ENCODE results near the gene S100A3. TPM values are rescaled to one million over a fixed set of nuclear protein-coding genes. Genes with fewer than 3 reads are reported as not detected.

S100A3 gene
- polyA plus RNA-seq, 1 of the 3 experiments (the other 2 are of a cell fraction) = 11.8 TPM

DNA sequence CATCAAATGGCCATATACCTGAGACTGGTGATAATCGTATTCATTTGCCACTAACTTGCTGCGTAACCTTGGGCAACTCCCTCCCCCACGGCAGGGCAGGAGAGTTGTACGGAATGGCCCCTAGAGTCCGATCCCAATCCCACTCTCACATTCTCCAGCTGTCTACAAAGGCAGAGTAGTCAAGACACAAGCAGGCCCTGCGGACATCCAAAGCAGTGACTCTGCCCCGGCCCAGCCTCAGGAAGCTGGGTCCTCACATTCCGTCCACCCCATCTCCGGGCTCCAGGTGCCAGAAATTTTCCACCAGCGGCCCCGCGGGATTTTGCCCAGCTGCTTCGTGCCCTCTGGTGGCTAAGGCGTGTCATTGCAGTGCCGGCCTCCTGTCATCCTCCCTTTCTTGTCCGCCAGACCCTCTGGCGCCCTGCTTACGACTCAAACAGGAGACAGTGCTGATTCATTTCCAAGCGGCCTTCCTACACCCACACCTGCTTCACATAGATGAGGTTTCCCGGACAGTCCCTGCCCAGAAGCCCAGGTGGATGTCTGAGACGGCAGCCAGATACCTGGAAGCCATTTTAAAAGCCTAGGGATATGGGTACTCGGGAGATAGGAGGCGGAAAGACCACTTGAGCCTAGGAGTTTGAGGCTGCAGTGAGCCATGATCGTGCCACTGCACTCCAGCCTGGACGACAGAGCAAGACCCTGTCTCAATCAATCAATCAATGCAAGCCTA, 19.5 kb upstream of the S100A3 start (continued):
- TF ChIP-seq, protein P1, sequence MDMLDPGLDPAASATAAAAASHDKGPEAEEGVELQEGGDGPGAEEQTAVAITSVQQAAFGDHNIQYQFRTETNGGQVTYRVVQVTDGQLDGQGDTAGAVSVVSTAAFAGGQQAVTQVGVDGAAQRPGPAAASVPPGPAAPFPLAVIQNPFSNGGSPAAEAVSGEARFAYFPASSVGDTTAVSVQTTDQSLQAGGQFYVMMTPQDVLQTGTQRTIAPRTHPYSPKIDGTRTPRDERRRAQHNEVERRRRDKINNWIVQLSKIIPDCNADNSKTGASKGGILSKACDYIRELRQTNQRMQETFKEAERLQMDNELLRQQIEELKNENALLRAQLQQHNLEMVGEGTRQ (IDR thresholded peaks at IDR 0.05; ENCODE audit: borderline replicate concordance, low read depth, low read length) = no peak
- TF ChIP-seq, protein P2, sequence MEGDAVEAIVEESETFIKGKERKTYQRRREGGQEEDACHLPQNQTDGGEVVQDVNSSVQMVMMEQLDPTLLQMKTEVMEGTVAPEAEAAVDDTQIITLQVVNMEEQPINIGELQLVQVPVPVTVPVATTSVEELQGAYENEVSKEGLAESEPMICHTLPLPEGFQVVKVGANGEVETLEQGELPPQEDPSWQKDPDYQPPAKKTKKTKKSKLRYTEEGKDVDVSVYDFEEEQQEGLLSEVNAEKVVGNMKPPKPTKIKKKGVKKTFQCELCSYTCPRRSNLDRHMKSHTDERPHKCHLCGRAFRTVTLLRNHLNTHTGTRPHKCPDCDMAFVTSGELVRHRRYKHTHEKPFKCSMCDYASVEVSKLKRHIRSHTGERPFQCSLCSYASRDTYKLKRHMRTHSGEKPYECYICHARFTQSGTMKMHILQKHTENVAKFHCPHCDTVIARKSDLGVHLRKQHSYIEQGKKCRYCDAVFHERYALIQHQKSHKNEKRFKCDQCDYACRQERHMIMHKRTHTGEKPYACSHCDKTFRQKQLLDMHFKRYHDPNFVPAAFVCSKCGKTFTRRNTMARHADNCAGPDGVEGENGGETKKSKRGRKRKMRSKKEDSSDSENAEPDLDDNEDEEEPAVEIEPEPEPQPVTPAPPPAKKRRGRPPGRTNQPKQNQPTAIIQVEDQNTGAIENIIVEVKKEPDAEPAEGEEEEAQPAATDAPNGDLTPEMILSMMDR (IDR thresholded peaks at IDR 0.05) = peak; percentile 97
- TF ChIP-seq ELF1 (IDR thresholded peaks at IDR 0.05) = no peak
- TF ChIP-seq, protein P3, sequence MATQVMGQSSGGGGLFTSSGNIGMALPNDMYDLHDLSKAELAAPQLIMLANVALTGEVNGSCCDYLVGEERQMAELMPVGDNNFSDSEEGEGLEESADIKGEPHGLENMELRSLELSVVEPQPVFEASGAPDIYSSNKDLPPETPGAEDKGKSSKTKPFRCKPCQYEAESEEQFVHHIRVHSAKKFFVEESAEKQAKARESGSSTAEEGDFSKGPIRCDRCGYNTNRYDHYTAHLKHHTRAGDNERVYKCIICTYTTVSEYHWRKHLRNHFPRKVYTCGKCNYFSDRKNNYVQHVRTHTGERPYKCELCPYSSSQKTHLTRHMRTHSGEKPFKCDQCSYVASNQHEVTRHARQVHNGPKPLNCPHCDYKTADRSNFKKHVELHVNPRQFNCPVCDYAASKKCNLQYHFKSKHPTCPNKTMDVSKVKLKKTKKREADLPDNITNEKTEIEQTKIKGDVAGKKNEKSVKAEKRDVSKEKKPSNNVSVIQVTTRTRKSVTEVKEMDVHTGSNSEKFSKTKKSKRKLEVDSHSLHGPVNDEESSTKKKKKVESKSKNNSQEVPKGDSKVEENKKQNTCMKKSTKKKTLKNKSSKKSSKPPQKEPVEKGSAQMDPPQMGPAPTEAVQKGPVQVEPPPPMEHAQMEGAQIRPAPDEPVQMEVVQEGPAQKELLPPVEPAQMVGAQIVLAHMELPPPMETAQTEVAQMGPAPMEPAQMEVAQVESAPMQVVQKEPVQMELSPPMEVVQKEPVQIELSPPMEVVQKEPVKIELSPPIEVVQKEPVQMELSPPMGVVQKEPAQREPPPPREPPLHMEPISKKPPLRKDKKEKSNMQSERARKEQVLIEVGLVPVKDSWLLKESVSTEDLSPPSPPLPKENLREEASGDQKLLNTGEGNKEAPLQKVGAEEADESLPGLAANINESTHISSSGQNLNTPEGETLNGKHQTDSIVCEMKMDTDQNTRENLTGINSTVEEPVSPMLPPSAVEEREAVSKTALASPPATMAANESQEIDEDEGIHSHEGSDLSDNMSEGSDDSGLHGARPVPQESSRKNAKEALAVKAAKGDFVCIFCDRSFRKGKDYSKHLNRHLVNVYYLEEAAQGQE (IDR thresholded peaks at IDR 0.05; ENCODE audit: low read depth, low read length) = 0 out of 2 replicates have a peak, but pooled peaks have one; percentile 21

DNA sequence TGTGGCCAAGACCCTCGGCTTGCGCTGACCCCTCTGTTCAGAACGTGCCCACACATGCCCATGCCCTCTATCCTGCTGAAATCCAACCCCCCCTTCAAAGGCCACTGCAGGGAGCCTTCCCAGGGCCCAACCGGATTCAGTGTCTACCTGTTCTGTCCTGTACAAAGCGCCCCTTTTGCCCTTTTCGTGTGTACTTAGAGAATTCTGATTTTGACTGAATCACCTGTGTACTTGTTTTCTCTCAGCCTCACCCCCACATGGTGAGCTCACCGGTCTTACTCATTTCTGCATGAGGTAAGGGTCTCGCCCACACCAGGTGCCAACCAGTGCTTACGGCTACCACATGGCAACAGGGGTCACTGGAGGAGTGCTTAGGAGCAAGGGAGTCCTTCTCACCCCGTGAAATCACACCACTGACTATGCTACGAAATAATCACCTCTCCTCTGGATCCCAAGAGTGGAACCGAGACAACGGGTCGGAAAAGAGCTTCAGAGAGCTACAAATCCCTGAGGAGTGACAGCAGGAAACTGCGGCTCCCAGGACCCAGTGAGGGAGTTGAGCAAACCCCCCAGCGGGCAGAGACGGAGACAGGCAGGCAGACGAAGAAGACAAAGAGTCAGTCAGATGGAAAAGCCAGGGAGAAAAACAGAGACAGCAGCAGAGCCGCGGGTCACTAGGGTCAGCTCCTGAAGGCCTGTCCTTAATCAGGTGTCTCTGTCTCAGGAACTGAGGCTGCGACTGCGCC, 18.7 kb upstream of the S100A3 start:
- TF ChIP-seq POLR2AphosphoS5 (IDR thresholded peaks at IDR 0.05; ENCODE audit: low read depth, low read length) (no peak), JUND (IDR thresholded peaks at IDR 0.05) (no peak)
- TF ChIP-seq, protein P2 (IDR thresholded peaks at IDR 0.05) = no peak
- WGBS (ENCODE audit: low lambda C conversion rate) = 77% methylated on average over 22 of the region's 22 CpGs
- Histone ChIP-seq H3K9ac (peak overlapping the region; percentile 36; the same call in 1 of the 2 replicates), H3K9me3 (no peaks in the 10 kb centered on the region), H2AFZ (ENCODE audit: low read depth) (no peak overlapping the region; the same call in 1 of the 2 replicates), H3K9me2 (no peaks in the 10 kb centered on the region), H3K27me3 (ENCODE audit: insufficient read depth) (no peaks in the 10 kb centered on the region), H3F3A (replicated peaks; ENCODE audit: insufficient read depth) (peaks cover 19% of the 10 kb centered on the region), H4K20me1 (ENCODE audit: insufficient read depth) (no peaks in the 10 kb centered on the region), H3K79me2 (ENCODE audit: insufficient read depth) (peaks cover 23% of the 10 kb centered on the region), H3K27ac (ENCODE audit: low read depth in 2 of 2, low read length in 1 of 2) (peak overlapping the region; percentile 95 to 99), H3K4me2 (no peak overlapping the region; the same call in 1 of the 2 replicates), H3K4me1 (ENCODE audit: control insufficient read depth in 1 of 2, insufficient read depth in 2 of 2, low read depth in 1 of 2, low read length in 1 of 2) (peaks cover 33 to 45% of the 10 kb centered on the region in 2 experiments), H3K36me3 (replicated peaks in 1 of 2; ENCODE audit: control insufficient read depth in 1 of 2, insufficient read depth in 2 of 2, low read length in 1 of 2) (no peaks in the 10 kb centered on the region), H3K4me3 (ENCODE audit: low read depth in 2 of 2, low read length in 1 of 2) (no peak overlapping the region)
- no peak for DNase-seq
- ChIA-PET POLR2A (no interaction called here), CTCF (interaction anchor here (0.6 to 7.4 kb wide), 35 partner anchors 9 to 418 kb away, joined by 3 to 283 read pairs (median 5); partner anchors contain the start of genes CHTOP, ILF2, RAB13 and S100A3)
